ENCODE results near the gene ZNG1A.
A peak's percentile ranks its signal among the peaks of the same experiment; 100 is the strongest.
"Not testable (repeated sequence)": the region's sequence is repeated elsewhere in the genome, so short reads cannot be mapped to it uniquely, and the experiment has no call there.

The ZNG1A gene

GRCh38 chr9:178140-178825 lies 573 bp downstream of the ZNG1A start:
- not testable (repeated sequence) for H3K4me1 ChIP-seq (ENCODE audit: control insufficient read depth, insufficient read depth, low read length); H3K27ac ChIP-seq (ENCODE audit: low read length); H3K4me3 ChIP-seq (ENCODE audit: low read length in 2 of 2); H3K27me3 ChIP-seq (ENCODE audit: control insufficient read depth in 1 of 2, insufficient read depth in 2 of 2, low read length in 2 of 2); H3K9ac ChIP-seq (ENCODE audit: low read length in 2 of 2); H3K9me3 ChIP-seq (ENCODE audit: control insufficient read depth in 2 of 2, low read length in 2 of 2); H3K36me3 ChIP-seq (ENCODE audit: control insufficient read depth in 2 of 2, insufficient read depth in 2 of 2, low read length in 2 of 2)

DNA sequence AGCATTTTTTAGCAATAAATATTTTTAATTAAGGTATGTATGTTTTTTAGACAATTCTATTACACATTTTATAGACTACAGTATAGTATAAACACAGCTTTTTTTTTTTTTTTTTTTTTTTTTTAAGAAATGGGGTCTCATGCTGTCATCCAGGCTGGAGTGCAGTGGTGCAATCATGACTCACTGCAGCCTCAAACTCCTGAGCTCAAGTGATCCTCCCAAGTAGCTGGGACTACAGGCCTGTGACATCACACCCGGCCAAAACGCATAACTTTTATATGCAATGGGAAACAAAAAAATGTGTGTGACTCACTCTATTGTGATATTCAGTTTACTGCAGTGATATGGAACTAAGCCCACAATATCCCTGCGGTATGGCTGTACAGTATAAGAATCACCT lies 9.1 kb downstream of the ZNG1A start:
- not testable (repeated sequence) for H3K4me1 ChIP-seq (ENCODE audit: control insufficient read depth, insufficient read depth, low read length); H3K4me3 ChIP-seq (ENCODE audit: low read length in 2 of 2); H3K27ac ChIP-seq (ENCODE audit: low read length); H3K36me3 ChIP-seq (ENCODE audit: control insufficient read depth in 2 of 2, insufficient read depth in 2 of 2, low read length in 2 of 2); H3K9me3 ChIP-seq (ENCODE audit: control insufficient read depth in 2 of 2, low read length in 2 of 2); H3K27me3 ChIP-seq (ENCODE audit: control insufficient read depth in 1 of 2, insufficient read depth in 2 of 2, low read length in 2 of 2); H3K9ac ChIP-seq (ENCODE audit: low read length in 2 of 2)

DNA sequence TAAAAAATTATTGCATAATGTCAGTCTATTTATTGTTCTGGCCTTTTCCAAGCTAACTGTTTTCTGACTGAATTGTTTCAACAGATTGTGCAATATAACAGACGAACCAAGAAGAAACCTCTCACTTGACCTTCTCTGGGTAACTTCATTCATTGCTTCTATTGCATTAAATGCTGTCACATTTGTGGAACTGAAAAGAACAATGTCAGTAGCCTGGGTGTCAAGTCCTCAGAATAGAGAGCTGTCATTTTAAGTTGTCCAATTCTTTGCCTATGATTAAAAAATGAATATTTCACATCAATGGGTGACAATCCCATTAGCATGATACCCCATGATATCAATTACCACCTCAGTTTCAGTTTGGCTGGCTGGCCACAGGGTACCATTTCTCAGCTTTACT lies 19.0 kb downstream of the ZNG1A start:
- H3K4me3 ChIP-seq (ENCODE audit: low read length in 2 of 2); H3K36me3 ChIP-seq (ENCODE audit: control insufficient read depth in 2 of 2, insufficient read depth in 2 of 2, low read length in 2 of 2); H3K9ac ChIP-seq (ENCODE audit: low read length in 2 of 2); H3K27ac ChIP-seq (ENCODE audit: low read length); H3K9me3 ChIP-seq (ENCODE audit: control insufficient read depth in 2 of 2, low read length in 2 of 2); H3K27me3 ChIP-seq (ENCODE audit: control insufficient read depth in 1 of 2, insufficient read depth in 2 of 2, low read length in 2 of 2); H3K4me1 ChIP-seq (ENCODE audit: control insufficient read depth, insufficient read depth, low read length): not testable (repeated sequence)

DNA sequence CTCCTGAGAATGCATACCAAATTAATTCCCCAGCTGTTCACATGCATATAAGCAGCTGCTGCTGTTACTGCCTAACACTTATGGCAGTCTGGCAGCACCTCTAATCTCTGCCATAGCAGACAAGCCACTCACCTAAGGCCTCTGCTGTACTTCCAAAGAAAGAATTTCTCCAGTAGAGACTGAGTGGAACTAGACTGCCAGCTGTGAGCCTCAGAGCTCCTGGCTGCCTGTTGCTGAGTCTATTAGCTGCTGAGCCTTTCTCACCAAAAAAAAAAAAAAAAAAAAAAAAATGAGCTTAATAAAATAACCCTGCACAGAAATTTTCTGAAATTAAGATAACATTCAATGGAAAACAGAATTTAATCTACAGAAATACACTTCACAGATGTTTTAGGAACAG lies 27.7 kb downstream of the ZNG1A start:
- not testable (repeated sequence) for H3K27ac ChIP-seq (ENCODE audit: low read length); H3K9ac ChIP-seq (ENCODE audit: low read length in 2 of 2); H3K36me3 ChIP-seq (ENCODE audit: control insufficient read depth in 2 of 2, insufficient read depth in 2 of 2, low read length in 2 of 2); H3K4me1 ChIP-seq (ENCODE audit: control insufficient read depth, insufficient read depth, low read length); H3K27me3 ChIP-seq (ENCODE audit: control insufficient read depth in 1 of 2, insufficient read depth in 2 of 2, low read length in 2 of 2); H3K9me3 ChIP-seq (ENCODE audit: control insufficient read depth in 2 of 2, low read length in 2 of 2); H3K4me3 ChIP-seq (ENCODE audit: low read length in 2 of 2)

DNA sequence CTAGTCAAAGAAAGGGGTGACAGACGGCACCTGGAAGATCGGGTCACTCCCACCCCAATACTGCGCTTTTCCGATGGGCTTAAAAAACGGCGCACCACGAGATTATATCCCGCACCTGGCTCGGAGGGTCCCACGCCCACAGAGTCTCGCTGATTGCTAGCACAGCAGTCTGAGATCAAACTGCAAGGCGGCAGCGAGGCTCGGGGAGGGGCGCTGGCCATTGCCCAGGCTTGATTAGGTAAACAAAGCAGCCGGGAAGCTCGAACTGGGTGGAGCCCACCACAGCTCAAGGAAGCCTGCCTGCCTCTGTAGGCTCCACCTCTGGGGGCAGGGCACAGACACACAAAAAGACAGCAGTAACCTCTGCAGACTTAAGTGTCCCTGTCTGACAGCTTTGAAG lies 39.0 kb downstream of the ZNG1A start:
- H3K27me3 ChIP-seq (ENCODE audit: control insufficient read depth in 1 of 2, insufficient read depth in 2 of 2, low read length in 2 of 2): not testable (repeated sequence)

DNA sequence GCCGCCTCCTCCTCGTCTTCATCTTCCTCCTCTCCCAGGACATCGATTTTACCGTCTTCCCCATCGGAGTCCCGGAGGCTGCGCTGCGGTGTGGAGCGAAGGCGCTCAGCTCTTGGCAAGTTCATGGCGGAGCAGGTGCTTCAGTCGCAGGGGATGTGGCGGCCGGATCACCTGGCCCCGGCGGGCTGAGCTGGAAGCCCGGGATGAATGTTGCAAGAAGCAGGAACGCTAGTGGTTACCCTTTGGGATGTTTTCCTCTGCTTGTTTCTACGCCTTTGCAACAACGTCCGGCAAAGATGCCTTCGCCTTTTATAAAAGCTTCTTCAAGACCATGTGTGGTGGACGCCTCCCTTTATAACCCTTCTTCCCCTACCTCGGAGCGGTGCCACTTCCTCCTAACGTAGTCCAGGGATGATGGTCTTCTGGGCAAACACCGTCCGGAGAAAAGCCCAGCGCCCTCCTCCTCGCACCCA lies 60.8 kb downstream of the ZNG1A start, which contains the start of gene FOXD4:
TSS of gene FOXD4 (minus strand) at position 423 of the 473 bp plus-strand sequence. CDS start at position 125, 298 bp downstream.
- not testable (repeated sequence) for H3K36me3 ChIP-seq (ENCODE audit: control insufficient read depth in 2 of 2, insufficient read depth in 2 of 2, low read length in 2 of 2); H3K9me3 ChIP-seq (ENCODE audit: control insufficient read depth in 2 of 2, low read length in 2 of 2); H3K4me3 ChIP-seq (ENCODE audit: low read length in 2 of 2); H3K9ac ChIP-seq (ENCODE audit: low read length in 2 of 2); H3K27ac ChIP-seq (ENCODE audit: low read length)
- H3K27me3 ChIP-seq (ENCODE audit: control insufficient read depth in 1 of 2, insufficient read depth in 2 of 2, low read length in 2 of 2): peaks cover 11 to 20% of the 10 kb centered on the region in 2 donors
- peaks cover 11% of the 10 kb centered on the region for H3K4me1 ChIP-seq (ENCODE audit: control insufficient read depth, insufficient read depth, low read length)

More for the DNA sequence above, 39.0 kb downstream of the ZNG1A start:
- not testable (repeated sequence) for H3K4me3 ChIP-seq (ENCODE audit: low read length in 2 of 2); H3K9me3 ChIP-seq (ENCODE audit: control insufficient read depth in 2 of 2, low read length in 2 of 2); H3K4me1 ChIP-seq (ENCODE audit: control insufficient read depth, insufficient read depth, low read length); H3K27ac ChIP-seq (ENCODE audit: low read length); H3K9ac ChIP-seq (ENCODE audit: low read length in 2 of 2); H3K36me3 ChIP-seq (ENCODE audit: control insufficient read depth in 2 of 2, insufficient read depth in 2 of 2, low read length in 2 of 2)

- H3K9ac ChIP-seq (ENCODE audit: low read length in 2 of 2); H3K36me3 ChIP-seq (ENCODE audit: control insufficient read depth in 2 of 2, insufficient read depth in 2 of 2, low read length in 2 of 2); H3K27ac ChIP-seq (ENCODE audit: low read length); H3K9me3 ChIP-seq (ENCODE audit: control insufficient read depth in 2 of 2, low read length in 2 of 2); H3K4me3 ChIP-seq (ENCODE audit: low read length in 2 of 2): not testable (repeated sequence)
- Histone ChIP-seq H3K4me1 (ENCODE audit: control insufficient read depth, insufficient read depth, low read length) (peaks cover 11% of the 10 kb centered on the region), H3K27me3 (ENCODE audit: control insufficient read depth in 1 of 2, insufficient read depth in 2 of 2, low read length in 2 of 2) (peaks cover 11 to 26% of the 10 kb centered on the region in 2 donors)
These were observed 61.5 kb downstream of the ZNG1A start for GRCh38 chr9:117144-117994.

- Histone ChIP-seq H3K27me3 (ENCODE audit: control insufficient read depth in 1 of 2, insufficient read depth in 2 of 2, low read length in 2 of 2) (peaks cover 11 to 26% of the 10 kb centered on the region in 2 donors), H3K4me1 (ENCODE audit: control insufficient read depth, insufficient read depth, low read length) (peaks cover 11% of the 10 kb centered on the region)
- H3K4me3 ChIP-seq (ENCODE audit: low read length in 2 of 2); H3K9ac ChIP-seq (ENCODE audit: low read length in 2 of 2); H3K36me3 ChIP-seq (ENCODE audit: control insufficient read depth in 2 of 2, insufficient read depth in 2 of 2, low read length in 2 of 2); H3K9me3 ChIP-seq (ENCODE audit: control insufficient read depth in 2 of 2, low read length in 2 of 2); H3K27ac ChIP-seq (ENCODE audit: low read length): not testable (repeated sequence)
These were observed 62.4 kb downstream of the ZNG1A start for GRCh38 chr9:116239-117077.

GRCh38 chr9:115118-115451 lies 63.8 kb downstream of the ZNG1A start:
- H3K4me3 ChIP-seq (ENCODE audit: low read length in 2 of 2); H3K9me3 ChIP-seq (ENCODE audit: control insufficient read depth in 2 of 2, low read length in 2 of 2); H3K36me3 ChIP-seq (ENCODE audit: control insufficient read depth in 2 of 2, insufficient read depth in 2 of 2, low read length in 2 of 2); H3K9ac ChIP-seq (ENCODE audit: low read length in 2 of 2); H3K27ac ChIP-seq (ENCODE audit: low read length): not testable (repeated sequence)
- peaks cover 11% of the 10 kb centered on the region for H3K4me1 ChIP-seq (ENCODE audit: control insufficient read depth, insufficient read depth, low read length)
- peaks cover 11 to 26% of the 10 kb centered on the region in 2 donors for H3K27me3 ChIP-seq (ENCODE audit: control insufficient read depth in 1 of 2, insufficient read depth in 2 of 2, low read length in 2 of 2)

DNA sequence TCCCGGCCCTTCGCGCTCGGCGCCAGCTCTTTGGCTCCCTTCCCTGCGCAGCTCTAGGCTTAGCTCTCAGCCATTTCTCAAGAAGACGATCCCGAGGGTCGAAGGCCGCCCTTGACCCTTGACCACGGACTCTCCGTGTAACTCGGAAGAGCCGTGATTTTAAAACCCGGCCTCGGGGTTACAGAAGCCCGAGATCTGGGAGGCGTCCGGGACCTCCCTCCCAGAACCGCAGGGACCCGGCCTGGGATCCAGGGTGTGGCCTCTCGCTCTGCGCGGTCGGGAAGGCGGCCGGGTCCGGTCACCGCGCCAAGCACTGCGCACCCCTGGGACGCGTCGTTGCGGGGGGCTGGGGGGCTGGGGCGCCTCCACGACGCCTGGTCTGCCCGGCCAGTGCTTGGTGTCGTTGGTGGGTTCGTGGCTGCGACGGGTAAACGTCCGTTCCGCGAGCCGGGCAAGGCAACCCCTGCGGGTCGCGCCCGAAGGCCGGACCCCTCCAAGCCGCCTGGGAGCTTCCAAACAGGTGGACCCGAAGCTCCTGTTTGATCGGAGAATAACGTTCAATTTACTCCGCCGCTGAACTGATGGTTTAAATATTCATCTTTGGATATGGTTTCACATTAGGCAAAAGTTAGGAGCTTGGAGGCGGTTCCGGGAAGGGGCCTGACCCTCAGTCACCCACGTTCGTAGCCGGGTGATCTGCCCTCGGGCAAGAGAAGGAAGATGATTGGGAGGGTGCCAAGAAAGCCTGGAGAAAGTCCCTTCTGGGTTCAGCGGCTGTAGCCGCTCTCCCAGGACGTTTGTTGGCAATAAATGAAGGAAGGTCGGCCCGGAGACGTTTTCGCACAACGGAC lies 64.4 kb downstream of the ZNG1A start:
- not testable (repeated sequence) for H3K9ac ChIP-seq (ENCODE audit: low read length in 2 of 2); H3K9me3 ChIP-seq (ENCODE audit: control insufficient read depth in 2 of 2, low read length in 2 of 2)
- peaks cover 11 to 26% of the 10 kb centered on the region in 2 donors for H3K27me3 ChIP-seq (ENCODE audit: control insufficient read depth in 1 of 2, insufficient read depth in 2 of 2, low read length in 2 of 2)

More for the DNA sequence above, 64.4 kb downstream of the ZNG1A start:
- Histone ChIP-seq H3K4me1 (ENCODE audit: control insufficient read depth, insufficient read depth, low read length) (peaks cover 11% of the 10 kb centered on the region), H3K4me3 (ENCODE audit: low read length in 2 of 2) (peak overlapping the region in 1 of 2 donors; percentile 59)
- not testable (repeated sequence) for H3K27ac ChIP-seq (ENCODE audit: low read length); H3K36me3 ChIP-seq (ENCODE audit: control insufficient read depth in 2 of 2, insufficient read depth in 2 of 2, low read length in 2 of 2)
